KOPT-K1 (cell line): ENCODE results near the gene SPOCK2.
"Not testable (repeated sequence)": the region's sequence is repeated elsewhere in the genome, so short reads cannot be mapped to it uniquely, and the experiment has no call there.

Experiments
- H3K27ac ChIP-seq: fragments of 200-600 bp; sonication (generic); 2 replicates; pipeline ENCODE4 v1.5.1; 2016; ENCODE audit warnings: antibody characterized with exemption, mild to moderate bottlenecking, low read depth, low read length; ENCODE audit not compliant: poor library complexity, severe bottlenecking
- H3K36me3 ChIP-seq: fragments of 200-600 bp; sonication (generic); 2 replicates; pipeline ENCODE4 v1.5.1; 2017; ENCODE audit warnings: antibody characterized with exemption, mild to moderate bottlenecking, low read length, moderate library complexity; ENCODE audit not compliant: insufficient read depth
- H3K9me3 ChIP-seq: fragments of 200-600 bp; sonication (generic); 2 replicates; pipeline ENCODE4 v1.5.1; 2017; ENCODE audit warnings: antibody characterized with exemption, low read length, mild to moderate bottlenecking; ENCODE audit not compliant: insufficient read depth, poor library complexity, severe bottlenecking

The SPOCK2 gene

DNA sequence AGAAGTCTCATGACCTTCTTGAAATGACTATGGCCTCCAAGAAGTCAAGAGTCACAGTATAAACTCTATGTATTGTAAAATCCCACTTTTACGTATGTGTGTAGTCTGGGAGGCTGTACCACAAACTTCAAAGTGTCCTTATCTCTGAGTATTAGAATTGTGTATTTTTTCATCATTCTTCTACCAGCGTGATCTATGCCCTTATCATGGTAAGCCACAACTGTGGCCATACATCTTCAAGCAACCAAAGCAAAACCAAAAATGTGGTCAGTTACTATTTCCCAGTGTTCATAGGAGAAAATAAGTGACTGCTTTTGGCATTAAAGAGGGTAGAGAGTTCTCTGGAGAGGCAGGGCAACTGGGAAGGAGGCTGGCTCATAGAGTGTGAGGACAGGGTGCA lies 42.8 kb downstream of the SPOCK2 start:
- no peak overlapping the region for H3K27ac ChIP-seq

DNA sequence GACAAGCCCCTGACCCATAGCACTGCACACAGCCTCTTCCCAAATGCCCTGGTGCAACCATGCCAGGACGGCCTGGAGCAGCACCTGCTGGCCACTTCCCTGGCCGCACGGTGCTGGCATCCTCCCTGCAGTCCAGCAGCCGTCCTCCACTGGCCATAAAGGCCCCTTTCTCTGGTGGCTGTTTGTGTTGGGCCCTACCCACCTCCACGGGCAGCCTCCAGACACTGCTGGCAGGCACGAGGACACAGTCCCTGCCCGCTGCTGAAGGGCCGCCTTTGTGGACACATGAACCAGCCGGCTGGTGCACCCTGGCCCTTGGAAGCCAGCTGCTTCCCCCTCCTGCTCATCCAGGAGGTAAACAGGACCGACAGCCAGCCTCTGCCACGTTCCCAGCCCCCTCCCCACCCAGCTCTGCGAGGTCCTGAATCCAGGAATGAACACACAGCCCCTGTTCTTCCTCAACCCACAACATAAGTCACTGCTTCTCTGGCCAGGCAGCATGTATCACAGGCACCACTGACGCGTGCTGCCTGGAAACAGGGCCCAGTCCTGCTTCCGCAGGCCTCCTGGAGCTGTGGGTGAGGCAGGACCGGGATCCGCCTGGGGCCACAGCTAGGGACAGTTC lies 43.8 kb downstream of the SPOCK2 start:
- Histone ChIP-seq H3K27ac (no peak overlapping the region), H3K36me3 (no peaks in the 10 kb centered on the region), H3K9me3 (peaks cover 2% of the 10 kb centered on the region)

More for the DNA sequence above, 42.8 kb downstream of the SPOCK2 start:
- no peaks in the 10 kb centered on the region for H3K36me3 ChIP-seq
- H3K9me3 ChIP-seq, result peaks cover 5% of the 10 kb centered on the region

- no peak overlapping the region for H3K27ac ChIP-seq
- no peaks in the 10 kb centered on the region for H3K36me3 ChIP-seq
- no peaks in the 10 kb centered on the region for H3K9me3 ChIP-seq
Observed at GRCh38 chr10:72043016-72043834, 45.1 kb downstream of the SPOCK2 start.

- no peak overlapping the region for H3K27ac ChIP-seq
- no peaks in the 10 kb centered on the region for H3K9me3 ChIP-seq
- H3K36me3 ChIP-seq, result no peaks in the 10 kb centered on the region
Observed at GRCh38 chr10:72041491-72041890, 46.9 kb downstream of the SPOCK2 start.

DNA sequence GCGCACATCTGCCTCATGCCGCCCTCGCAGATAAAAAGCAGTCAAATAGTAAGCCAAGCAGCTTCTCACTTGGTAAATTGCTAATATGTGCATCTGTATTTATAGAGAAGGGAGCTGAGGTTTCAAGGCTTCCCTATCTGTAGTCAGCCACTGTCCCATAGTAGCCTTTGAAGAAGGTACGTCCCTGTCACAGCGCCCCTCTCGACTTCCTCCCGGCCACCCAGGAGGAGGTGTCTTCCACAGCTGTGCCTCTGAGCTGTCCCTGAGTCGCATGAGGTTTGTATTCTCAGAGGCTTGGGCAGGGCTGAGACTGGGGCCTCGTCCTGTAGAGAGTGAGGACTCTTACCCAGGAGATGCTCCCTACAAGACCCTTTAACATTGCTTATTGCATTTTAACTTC lies 49.0 kb downstream of the SPOCK2 start:
- no peaks in the 10 kb centered on the region for H3K9me3 ChIP-seq
- peak overlapping the region; percentile 37 for H3K27ac ChIP-seq
- H3K36me3 ChIP-seq, result no peaks in the 10 kb centered on the region

DNA sequence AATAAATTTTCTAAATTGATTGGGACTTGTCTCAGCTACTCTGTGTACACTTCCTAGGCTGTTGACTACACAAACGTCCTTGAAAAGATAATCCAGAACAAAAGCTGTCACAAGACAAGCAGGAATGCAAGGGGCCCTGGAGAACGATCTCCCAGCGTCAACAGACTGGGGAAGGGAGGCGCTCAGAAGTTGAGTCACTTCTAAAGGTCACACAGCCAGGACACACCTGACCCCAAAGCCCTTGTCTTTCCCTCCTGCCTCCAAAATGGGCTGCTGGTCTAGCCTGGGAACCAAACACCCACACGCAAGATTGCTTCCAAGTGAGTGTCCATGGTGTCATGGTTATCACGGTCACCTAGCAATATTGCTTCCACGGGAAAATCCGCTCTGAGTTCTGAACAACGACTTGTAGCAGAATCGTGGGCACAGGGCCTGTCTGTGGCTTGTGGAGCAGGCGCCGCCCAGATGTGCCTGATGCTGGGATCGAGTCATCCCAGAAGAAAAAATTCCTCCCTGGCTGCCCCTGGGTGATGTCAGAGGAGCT lies 49.8 kb downstream of the SPOCK2 start:
- Histone ChIP-seq H3K9me3 (no peaks in the 10 kb centered on the region), H3K27ac (no peak overlapping the region), H3K36me3 (no peaks in the 10 kb centered on the region)

GRCh38 chr10:72037811-72038210 lies 50.5 kb downstream of the SPOCK2 start:
- Histone ChIP-seq H3K9me3 (no peaks in the 10 kb centered on the region), H3K27ac (no peak overlapping the region), H3K36me3 (no peaks in the 10 kb centered on the region)

DNA sequence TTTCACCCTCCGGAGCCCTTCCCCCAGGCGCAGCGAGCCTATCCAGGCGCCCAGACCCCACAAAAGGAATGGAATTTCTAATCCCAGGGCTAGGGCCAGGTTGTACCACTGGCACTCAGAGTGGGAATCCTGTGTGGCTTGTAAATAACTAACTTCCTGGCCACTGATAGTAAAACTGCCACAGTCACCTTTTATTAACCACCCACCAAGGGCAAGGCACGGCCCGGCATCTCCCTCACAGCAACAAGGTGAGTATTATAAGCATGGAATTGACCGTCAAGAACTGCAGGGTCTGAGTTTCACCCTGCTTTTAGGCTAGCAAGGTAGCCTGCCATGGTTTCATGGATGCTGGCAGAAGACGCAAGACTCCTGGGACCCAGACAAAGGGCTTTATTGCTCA lies 51.1 kb downstream of the SPOCK2 start:
- H3K9me3 ChIP-seq, result no peaks in the 10 kb centered on the region
- H3K27ac ChIP-seq, result no peak overlapping the region
- H3K36me3 ChIP-seq, result no peaks in the 10 kb centered on the region

- H3K9me3 ChIP-seq, result no peaks in the 10 kb centered on the region
- H3K27ac ChIP-seq, result no peak overlapping the region
- H3K36me3 ChIP-seq, result no peaks in the 10 kb centered on the region
Observed at GRCh38 chr10:72035252-72035887, 53.0 kb downstream of the SPOCK2 start.

GRCh38 chr10:72034761-72035160 lies 53.6 kb downstream of the SPOCK2 start:
- no peak overlapping the region for H3K27ac ChIP-seq
- no peaks in the 10 kb centered on the region for H3K36me3 ChIP-seq
- H3K9me3 ChIP-seq, result no peaks in the 10 kb centered on the region

DNA sequence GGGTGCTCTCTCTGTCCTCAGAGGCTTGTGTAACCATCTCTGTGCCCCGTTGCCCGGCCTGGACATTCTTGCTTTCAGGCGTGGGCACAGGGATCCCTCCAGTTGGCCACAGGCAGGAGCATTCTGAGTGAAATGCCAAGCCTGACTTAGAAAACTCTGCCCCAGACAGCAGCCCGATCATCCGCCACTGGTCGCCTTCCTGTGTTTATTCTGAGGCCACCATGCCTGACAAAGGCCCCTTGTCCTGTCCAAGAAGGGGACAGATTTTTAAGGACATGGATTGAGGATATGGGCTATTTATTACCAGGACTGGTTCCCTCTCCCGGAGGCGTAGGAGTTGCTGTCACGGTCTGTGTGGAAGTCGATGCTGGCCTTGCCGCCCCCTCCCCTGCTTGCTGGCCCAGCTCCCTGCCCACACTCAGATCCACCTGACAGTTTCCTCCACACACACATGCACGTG lies 54.3 kb downstream of the SPOCK2 start:
- Histone ChIP-seq H3K36me3 (no peaks in the 10 kb centered on the region), H3K27ac (no peak overlapping the region), H3K9me3 (no peaks in the 10 kb centered on the region)

DNA sequence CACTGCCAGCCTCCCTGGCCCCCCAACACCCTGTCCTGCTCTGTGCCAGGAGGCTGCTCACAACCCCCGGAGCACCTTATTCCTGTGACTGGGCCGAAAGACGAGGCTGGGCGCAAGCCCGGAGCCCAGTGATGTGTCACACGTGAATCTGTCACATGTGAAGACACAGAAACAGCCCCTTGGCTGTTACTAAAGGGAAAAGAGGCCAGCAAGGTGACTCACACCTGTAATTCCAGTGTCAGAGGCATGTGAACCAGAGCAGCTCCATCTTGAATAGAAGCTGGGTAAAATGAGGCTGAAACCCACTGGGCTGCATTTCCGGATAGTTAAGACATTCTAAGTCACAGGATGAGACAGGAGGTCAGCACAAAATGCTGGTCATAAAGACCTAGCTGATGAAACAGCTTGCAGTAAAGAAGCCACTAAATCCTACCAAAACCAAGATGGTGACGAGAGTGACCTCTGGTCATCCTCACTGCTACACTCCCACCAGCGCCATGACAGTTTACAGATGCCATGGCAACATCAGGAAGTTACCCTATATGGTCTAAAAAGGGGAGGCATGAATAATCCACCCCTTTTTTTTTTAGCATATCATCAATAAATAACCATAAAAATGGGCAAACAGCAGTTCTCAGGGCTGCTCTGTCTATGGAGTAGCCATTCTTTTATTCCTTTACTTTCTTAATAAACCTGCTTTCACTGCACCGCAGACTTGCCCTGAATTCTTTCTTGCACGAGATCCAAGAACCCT lies 55.8 kb downstream of the SPOCK2 start:
- H3K27ac ChIP-seq, H3K9me3 ChIP-seq, H3K36me3 ChIP-seq: not testable (repeated sequence)

DNA sequence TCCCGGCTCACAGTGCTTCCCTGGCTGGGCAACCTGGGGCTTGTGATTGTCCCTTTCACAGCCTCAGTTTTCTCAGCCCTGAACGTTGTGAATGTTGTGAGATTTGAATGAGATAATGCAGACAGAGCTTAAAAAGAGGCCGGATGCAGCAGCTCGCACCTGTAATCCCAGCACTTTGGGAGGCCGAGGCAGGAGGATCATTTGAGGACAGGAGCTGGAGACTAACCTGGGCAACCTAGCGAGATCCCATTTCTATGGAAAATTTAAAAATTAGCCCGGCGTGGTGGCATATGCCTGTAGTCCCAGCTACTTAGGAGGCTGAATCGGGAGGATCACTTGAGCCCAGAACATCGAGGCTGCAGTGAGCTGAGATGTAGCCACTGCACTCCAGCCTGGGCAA lies 56.6 kb downstream of the SPOCK2 start:
- no peaks in the 10 kb centered on the region for H3K9me3 ChIP-seq
- H3K36me3 ChIP-seq, result no peaks in the 10 kb centered on the region
- no peak overlapping the region for H3K27ac ChIP-seq

GRCh38 chr10:72030762-72031543 lies 57.4 kb downstream of the SPOCK2 start:
- Histone ChIP-seq H3K9me3 (no peaks in the 10 kb centered on the region), H3K36me3 (no peaks in the 10 kb centered on the region), H3K27ac (no peak overlapping the region)
